HepG2 (cell line): ENCODE measurements around the gene MADD. TPM values are rescaled to one million over a fixed set of nuclear protein-coding genes. Genes with fewer than 3 reads are reported as not detected.

Experiments used
- ATAC-seq: fragments of 200-7000 bp; cut with Tn5 transposase; 3 replicates; pipeline ENCODE4 v1.9.1; 2020; ENCODE audit warnings: mild to moderate bottlenecking, moderate library complexity
- BruUV-seq: library from RNA; stranded (reverse); fragments of 400-500 nt; replicated peaks from 2 replicates; lab custom pipeline; 2021; lab: Mats Ljungman, UMichigan
- CTCF ChIA-PET: fragments of 300-600 bp; formaldehyde crosslinking; extraction: SDS; loops from one replicate; lab custom pipeline; 2021; ENCODE audit warnings: low total read pairs, inconsistent platforms, low intra/inter-chr PET ratio; lab: Yijun Ruan, JAX
- POLR2A ChIA-PET: fragments of 350-600 bp; sonication (Branson Sonifier 250); formaldehyde crosslinking; loops from one replicate; lab custom pipeline; 2020; ENCODE audit warnings: antibody characterized with exemption, inconsistent platforms; lab: Yijun Ruan, JAX
- DNase-seq: peaks from one replicate; pipeline ENCODE4 v3.0.0-alpha.2; 2015; ENCODE audit warnings: low spot score
- FAIRE-seq: peaks from 3 replicates; lab custom pipeline; 2011; peaks lifted over from hg19 to GRCh38; lab: Jason Lieb, UNC
- H2AFZ ChIP-seq: one replicate; pipeline ENCODE4 v1.6.1; 2011; ENCODE audit warnings: low read length, inconsistent platforms
- H3K27ac ChIP-seq: fragments of 300-600 bp; 3 replicates; pipeline ENCODE4 v1.8.0; 2011; ENCODE audit warnings: mixed run types, mild to moderate bottlenecking, mixed read lengths, low read length, inconsistent platforms; ENCODE audit not compliant: insufficient read depth; ENCODE audit errors: extremely low read length
- H3K27me3 ChIP-seq, 2 experiments: fragments of 200-600 bp in 1 of 2; 2 replicates in 1 of 2; 3 replicates in 1 of 2; pipeline versions ENCODE4 v1.6.0 to v1.8.0; 2011; ENCODE audit warnings: low read length in 2 of 2, mild to moderate bottlenecking in 2 of 2, moderate library complexity in 2 of 2, inconsistent platforms in 1 of 2; ENCODE audit not compliant: insufficient read depth in 2 of 2, control insufficient read depth in 1 of 2
- H3K36me3 ChIP-seq, 2 experiments: fragments of 200-600 bp in 1 of 2; replicated peaks in 1 of 2; 2 replicates in 1 of 2; 3 replicates in 1 of 2; pipeline versions ENCODE4 v1.5.1 to v1.8.0; 2011; ENCODE audit warnings: low read length in 2 of 2, inconsistent platforms in 1 of 2; ENCODE audit not compliant: insufficient read depth in 2 of 2, control insufficient read depth in 1 of 2
- H3K4me1 ChIP-seq: 2 replicates; pipeline ENCODE4 v1.5.1; 2012; ENCODE audit warnings: low read length, inconsistent platforms; ENCODE audit not compliant: insufficient read depth
- H3K4me2 ChIP-seq: 2 replicates; pipeline ENCODE4 v1.6.0; 2011; ENCODE audit warnings: low read depth, low read length, inconsistent platforms
- H3K4me3 ChIP-seq, 3 experiments: fragments of 200-600 bp in 1 of 3; sonication (generic), shearing (Covaris generic) in 1 of 3; replicated peaks in 1 of 3; 2 replicates each; pipeline ENCODE4 v1.5.1; 2011 to 2016; ENCODE audit warnings: low read length in 3 of 3, inconsistent platforms in 2 of 3, low read depth in 2 of 3, mild to moderate bottlenecking in 2 of 3, control low read depth in 1 of 3, mixed read lengths in 1 of 3; ENCODE audit not compliant: insufficient read depth in 1 of 3
- H3K79me2 ChIP-seq: one replicate; pipeline ENCODE4 v1.6.1; 2011; ENCODE audit warnings: low read length, inconsistent platforms; ENCODE audit not compliant: insufficient read depth
- H3K9ac ChIP-seq: 2 replicates; pipeline ENCODE4 v1.6.0; 2011; ENCODE audit warnings: mild to moderate bottlenecking, low read depth, low read length, inconsistent platforms; ENCODE audit not compliant: insufficient read depth
- H3K9me3 ChIP-seq: 2 replicates; pipeline ENCODE4 v1.5.1; 2012; ENCODE audit warnings: mild to moderate bottlenecking, low read length
- H4K20me1 ChIP-seq: 2 replicates; pipeline ENCODE4 v1.6.0; 2011; ENCODE audit warnings: inconsistent platforms, mild to moderate bottlenecking, low read length, moderate library complexity; ENCODE audit not compliant: insufficient read depth
- LCORL ChIP-seq, 2 experiments: fragments of 450-650 bp in 1 of 2; sonication (generic) in 1 of 2; formaldehyde crosslinking in 1 of 2; IDR thresholded peaks; 2 replicates each; pipeline versions ENCODE4 v1.5.0 to v1.6.1; 2017 to 2020; ENCODE audit warnings: antibody characterized with exemption in 1 of 2, missing genetic modification reagents in 1 of 2
- MBD4 ChIP-seq: IDR thresholded peaks from 2 replicates; pipeline ENCODE4 v1.6.1; 2012; ENCODE audit warnings: low read length, inconsistent platforms, borderline replicate concordance
- MED13 ChIP-seq: sonication (generic); formaldehyde crosslinking; IDR thresholded peaks from 2 replicates; pipeline ENCODE4 v1.5.0; 2020; ENCODE audit warnings: missing genetic modification reagents
- MZF1 ChIP-seq: sonication (generic); formaldehyde crosslinking; IDR thresholded peaks from 2 replicates; pipeline ENCODE4 v1.8.1; 2023; ENCODE audit warnings: mild to moderate bottlenecking, missing genetic modification reagents, borderline replicate concordance
- POLR2G ChIP-seq: fragments of 200-400 bp; formaldehyde crosslinking; IDR thresholded peaks from 2 replicates; pipeline ENCODE4 v1.6.1; 2018; ENCODE audit warnings: mild to moderate bottlenecking, low read depth, low read length, moderate library complexity
- PPARG ChIP-seq: conservative IDR thresholded peaks from 2 replicates; pipeline ENCODE4 v1.6.1; 2016; ENCODE audit warnings: missing biosample characterization, missing genetic modification reagents
- TSC22D2 ChIP-seq: sonication (generic); formaldehyde crosslinking; IDR thresholded peaks from 2 replicates; pipeline ENCODE4 v1.5.1; 2020; ENCODE audit warnings: missing genetic modification reagents, mild to moderate bottlenecking, borderline replicate concordance
- ZFP82 ChIP-seq: sonication (generic); formaldehyde crosslinking; IDR thresholded peaks from 2 replicates; pipeline ENCODE4 v1.5.1; 2020; ENCODE audit warnings: mild to moderate bottlenecking, missing genetic modification reagents, borderline replicate concordance
- ZMYM3 ChIP-seq: sonication (generic); formaldehyde crosslinking; IDR thresholded peaks from 2 replicates; pipeline ENCODE4 v1.5.1; 2020; ENCODE audit warnings: mild to moderate bottlenecking, missing genetic modification reagents
- ZNF224 ChIP-seq: sonication (generic); formaldehyde crosslinking; IDR thresholded peaks from 2 replicates; pipeline ENCODE4 v1.5.0; 2020; ENCODE audit warnings: mild to moderate bottlenecking, missing genetic modification reagents
- WGBS: methylation state at CpG from one replicate; pipeline ENCODE4 v1.1.6; 2017; ENCODE audit warnings: low lambda C conversion rate; 5-methylcytosine and 5-hydroxymethylcytosine counted together
- in situ Hi-C: cut with HindIII; loops from 2 replicates; pipeline ENCODE4 v1.10.0; 2017; ENCODE audit warnings: low pct_unique_long_range_greater_than_20kb; ENCODE audit not compliant: extremely low pct_ligation_motif_present
- intact Hi-C: fragments of 100-400 bp; cut with micrococcal nuclease; formaldehyde crosslinking; loops from one replicate; pipeline ENCODE4 v1.10.0; 2022; ENCODE audit not compliant: unreplicated experiment
- polyA plus RNA-seq, 8 experiments: library from polyadenylated mRNA; depleted of rRNA in 3 of 8; stranded (reverse) in 7 of 8; unstranded in 1 of 8; fragments of >200 nt; fragmentation: Illumina TruSeq in 4 of 8; extraction: Trizol in 4 of 8; gene quantifications; 2 replicates each; pipeline versions ENCODE4 v1.2.1 to v1.2.3, GENCODE V29; 2011 to 2016; ENCODE audit warnings: low read depth in 4 of 8, missing spikeins in 1 of 8, mixed read lengths in 1 of 8; ENCODE audit not compliant: insufficient read depth in 1 of 8
- total RNA-seq, 5 experiments: library from RNA; depleted of rRNA; stranded (reverse); fragments of >200 nt; fragmentation: Illumina TruSeq; extraction: Trizol; gene quantifications; 2 replicates each; pipeline ENCODE4 v1.2.3, GENCODE V29; 2016; ENCODE audit warnings: low read depth in 1 of 5
- TF ChIP-seq, protein P1 (sequence below): conservative IDR thresholded peaks from 2 replicates; pipeline ENCODE4 v1.6.1; 2018; ENCODE audit warnings: missing genetic modification reagents
- TF ChIP-seq, protein P2 (sequence below): sonication (generic); formaldehyde crosslinking; IDR thresholded peaks from 2 replicates; pipeline ENCODE4 v1.8.0; 2022; ENCODE audit warnings: missing genetic modification reagents, mild to moderate bottlenecking, borderline replicate concordance
- TF ChIP-seq, protein P3 (sequence below): sonication (generic); formaldehyde crosslinking; IDR thresholded peaks from 2 replicates; pipeline ENCODE4 v1.4.0; 2020; ENCODE audit warnings: missing genetic modification reagents; ENCODE audit errors: not compliant biosample characterization
- TF ChIP-seq, protein P4 (sequence below): IDR thresholded peaks from 2 replicates; pipeline ENCODE4 v1.6.1; 2016; ENCODE audit warnings: missing biosample characterization, missing genetic modification reagents, low read depth
- TF ChIP-seq, protein P5 (sequence below): sonication (generic); formaldehyde crosslinking; IDR thresholded peaks from 2 replicates; pipeline ENCODE4 v1.9.0; 2021; ENCODE audit warnings: missing genetic modification reagents, borderline replicate concordance

The MADD gene
- total and polyA plus RNA-seq, 2 of the 13 experiments (the other 11 are each of a cell fraction or from before 2014, with no cell fraction given) = 18.0 to 29.2 TPM

DNA sequence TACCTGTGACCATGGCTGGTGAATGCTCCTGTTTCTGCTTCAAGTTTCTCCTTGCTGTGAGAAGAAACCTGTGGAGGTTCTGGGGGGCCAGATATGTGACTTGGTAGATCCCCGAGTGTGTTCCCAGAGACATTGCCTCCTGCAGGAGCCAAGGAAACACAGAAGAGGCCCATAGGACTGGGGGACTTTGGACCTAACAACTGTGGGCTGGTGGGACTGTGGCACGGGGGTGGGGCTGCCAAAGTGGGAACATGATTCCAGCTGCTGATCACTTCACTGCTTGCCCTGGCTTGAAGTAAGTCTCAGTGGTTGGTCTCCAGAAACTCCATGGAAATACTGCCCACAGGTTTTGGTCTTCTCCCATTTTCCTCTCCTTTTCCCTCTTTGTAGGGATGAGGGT lies 16.3 kb upstream of the MADD start:
- no TSS peak for BruUV-seq
- FAIRE-seq (peak; percentile 58), ATAC-seq (peak; percentile 38), DNase-seq (peak; percentile 67)
- intact Hi-C loops (loop anchor here (2.0 kb wide), 1 partner anchor 69 kb away; no protein-coding TSS in a partner anchor), in situ Hi-C loops (no loop called here)
- Histone ChIP-seq H3K36me3 (no peaks in the 10 kb centered on the region), H2AFZ (no peak overlapping the region), H3K4me1 (peaks cover 83% of the 10 kb centered on the region), H3K4me2 (peak overlapping the region; percentile 95), H4K20me1 (no peaks in the 10 kb centered on the region), H3K9ac (peak overlapping the region; percentile 73), H3K4me3 (peak overlapping the region; percentile 40 to 59 (median 43); a peak in 5 of 6 replicates), H3K79me2 (peaks cover 39% of the 10 kb centered on the region), H3K9me3 (no peaks in the 10 kb centered on the region), H3K27me3 (no peaks in the 10 kb centered on the region; a peak in 1 of 5 replicates), H3K27ac (peak overlapping the region; percentile 87)
- POLR2A ChIA-PET = interaction anchor here (1.0 to 4.4 kb wide), 8 partner anchors 14 to 76 kb away, joined by 3 to 54 read pairs (median 9); partner anchors contain the start of gene DDB2
- 0% methylated on average over 2 of the region's 2 CpGs for WGBS
- CTCF ChIA-PET = no interaction called here
- TF ChIP-seq ZFP82 (no peak), TSC22D2 (CRISPR knock-in tag) (no peak), POLR2G (peak; percentile 54), MZF1 (CRISPR knock-in tag) (no peak), PPARG (CRISPR knock-in tag) (0 out of 2 replicates have a peak, but pooled peaks have one; percentile 19), MBD4 (no peak), ZNF224 (CRISPR knock-in tag) (no peak), LCORL (IDR thresholded peaks at IDR 0.05) (no peak), LCORL (CRISPR knock-in tag; IDR thresholded peaks at IDR 0.05) (0 out of 2 replicates have a peak, but pooled peaks have one; percentile 28), ZMYM3 (CRISPR knock-in tag) (no peak; the same call in 1 of the 2 replicates), MED13 (no peak)
- TF ChIP-seq, protein P1, sequence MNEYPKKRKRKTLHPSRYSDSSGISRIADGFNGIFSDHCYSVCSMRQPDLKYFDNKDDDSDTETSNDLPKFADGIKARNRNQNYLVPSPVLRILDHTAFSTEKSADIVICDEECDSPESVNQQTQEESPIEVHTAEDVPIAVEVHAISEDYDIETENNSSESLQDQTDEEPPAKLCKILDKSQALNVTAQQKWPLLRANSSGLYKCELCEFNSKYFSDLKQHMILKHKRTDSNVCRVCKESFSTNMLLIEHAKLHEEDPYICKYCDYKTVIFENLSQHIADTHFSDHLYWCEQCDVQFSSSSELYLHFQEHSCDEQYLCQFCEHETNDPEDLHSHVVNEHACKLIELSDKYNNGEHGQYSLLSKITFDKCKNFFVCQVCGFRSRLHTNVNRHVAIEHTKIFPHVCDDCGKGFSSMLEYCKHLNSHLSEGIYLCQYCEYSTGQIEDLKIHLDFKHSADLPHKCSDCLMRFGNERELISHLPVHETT (CRISPR knock-in tag) = no peak
- TF ChIP-seq, protein P2, sequence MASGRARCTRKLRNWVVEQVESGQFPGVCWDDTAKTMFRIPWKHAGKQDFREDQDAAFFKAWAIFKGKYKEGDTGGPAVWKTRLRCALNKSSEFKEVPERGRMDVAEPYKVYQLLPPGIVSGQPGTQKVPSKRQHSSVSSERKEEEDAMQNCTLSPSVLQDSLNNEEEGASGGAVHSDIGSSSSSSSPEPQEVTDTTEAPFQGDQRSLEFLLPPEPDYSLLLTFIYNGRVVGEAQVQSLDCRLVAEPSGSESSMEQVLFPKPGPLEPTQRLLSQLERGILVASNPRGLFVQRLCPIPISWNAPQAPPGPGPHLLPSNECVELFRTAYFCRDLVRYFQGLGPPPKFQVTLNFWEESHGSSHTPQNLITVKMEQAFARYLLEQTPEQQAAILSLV (CRISPR knock-in tag) = no peak
- TF ChIP-seq, protein P3, sequence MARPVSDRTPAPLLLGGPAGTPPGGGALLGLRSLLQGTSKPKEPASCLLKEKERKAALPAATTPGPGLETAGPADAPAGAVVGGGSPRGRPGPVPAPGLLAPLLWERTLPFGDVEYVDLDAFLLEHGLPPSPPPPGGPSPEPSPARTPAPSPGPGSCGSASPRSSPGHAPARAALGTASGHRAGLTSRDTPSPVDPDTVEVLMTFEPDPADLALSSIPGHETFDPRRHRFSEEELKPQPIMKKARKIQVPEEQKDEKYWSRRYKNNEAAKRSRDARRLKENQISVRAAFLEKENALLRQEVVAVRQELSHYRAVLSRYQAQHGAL = no peak
- TF ChIP-seq, protein P4, sequence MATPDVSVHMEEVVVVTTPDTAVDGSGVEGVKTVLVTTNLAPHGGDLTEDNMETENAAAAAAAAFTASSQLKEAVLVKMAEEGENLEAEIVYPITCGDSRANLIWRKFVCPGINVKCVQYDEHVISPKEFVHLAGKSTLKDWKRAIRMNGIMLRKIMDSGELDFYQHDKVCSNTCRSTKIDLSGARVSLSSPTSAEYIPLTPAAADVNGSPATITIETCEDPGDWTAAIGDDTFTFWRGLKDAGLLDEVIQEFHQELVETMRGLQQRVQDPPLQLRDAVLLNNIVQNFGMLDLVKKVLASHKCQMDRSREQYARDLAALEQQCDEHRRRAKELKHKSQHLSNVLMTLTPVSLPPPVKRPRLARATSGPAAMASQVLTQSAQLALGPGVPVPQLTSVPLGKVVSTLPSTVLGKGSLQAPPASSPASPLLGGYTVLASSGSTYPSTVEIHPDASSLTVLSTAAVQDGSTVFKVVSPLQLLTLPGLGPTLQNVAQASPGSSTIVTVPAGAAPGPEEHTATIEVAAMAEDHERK (CRISPR knock-in tag) = no peak
- TF ChIP-seq, protein P5, sequence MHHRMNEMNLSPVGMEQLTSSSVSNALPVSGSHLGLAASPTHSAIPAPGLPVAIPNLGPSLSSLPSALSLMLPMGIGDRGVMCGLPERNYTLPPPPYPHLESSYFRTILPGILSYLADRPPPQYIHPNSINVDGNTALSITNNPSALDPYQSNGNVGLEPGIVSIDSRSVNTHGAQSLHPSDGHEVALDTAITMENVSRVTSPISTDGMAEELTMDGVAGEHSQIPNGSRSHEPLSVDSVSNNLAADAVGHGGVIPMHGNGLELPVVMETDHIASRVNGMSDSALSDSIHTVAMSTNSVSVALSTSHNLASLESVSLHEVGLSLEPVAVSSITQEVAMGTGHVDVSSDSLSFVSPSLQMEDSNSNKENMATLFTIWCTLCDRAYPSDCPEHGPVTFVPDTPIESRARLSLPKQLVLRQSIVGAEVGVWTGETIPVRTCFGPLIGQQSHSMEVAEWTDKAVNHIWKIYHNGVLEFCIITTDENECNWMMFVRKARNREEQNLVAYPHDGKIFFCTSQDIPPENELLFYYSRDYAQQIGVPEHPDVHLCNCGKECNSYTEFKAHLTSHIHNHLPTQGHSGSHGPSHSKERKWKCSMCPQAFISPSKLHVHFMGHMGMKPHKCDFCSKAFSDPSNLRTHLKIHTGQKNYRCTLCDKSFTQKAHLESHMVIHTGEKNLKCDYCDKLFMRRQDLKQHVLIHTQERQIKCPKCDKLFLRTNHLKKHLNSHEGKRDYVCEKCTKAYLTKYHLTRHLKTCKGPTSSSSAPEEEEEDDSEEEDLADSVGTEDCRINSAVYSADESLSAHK (CRISPR knock-in tag) = no peak
